ENCODE measurements around the gene BBX.

DNA sequence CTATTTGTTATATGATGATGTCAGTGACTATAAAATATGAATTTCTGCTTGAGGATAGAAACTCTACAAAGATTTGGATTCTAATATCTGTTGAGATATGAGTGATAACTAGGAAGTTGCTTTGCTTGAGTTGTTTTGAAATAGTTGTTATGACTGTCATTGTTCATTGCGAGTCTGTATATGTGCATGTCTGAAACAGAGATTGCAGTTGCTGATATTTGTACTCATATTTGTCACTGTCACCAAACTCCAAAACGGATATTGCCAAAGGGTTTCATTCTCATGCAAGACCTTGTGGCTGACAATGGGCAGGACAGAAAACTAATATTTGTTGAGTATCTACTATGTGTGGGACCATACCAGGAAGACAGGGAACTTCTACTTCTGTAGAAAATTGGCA lies 327.9 kb downstream of the BBX start:
- TF ChIP-seq, protein P1, sequence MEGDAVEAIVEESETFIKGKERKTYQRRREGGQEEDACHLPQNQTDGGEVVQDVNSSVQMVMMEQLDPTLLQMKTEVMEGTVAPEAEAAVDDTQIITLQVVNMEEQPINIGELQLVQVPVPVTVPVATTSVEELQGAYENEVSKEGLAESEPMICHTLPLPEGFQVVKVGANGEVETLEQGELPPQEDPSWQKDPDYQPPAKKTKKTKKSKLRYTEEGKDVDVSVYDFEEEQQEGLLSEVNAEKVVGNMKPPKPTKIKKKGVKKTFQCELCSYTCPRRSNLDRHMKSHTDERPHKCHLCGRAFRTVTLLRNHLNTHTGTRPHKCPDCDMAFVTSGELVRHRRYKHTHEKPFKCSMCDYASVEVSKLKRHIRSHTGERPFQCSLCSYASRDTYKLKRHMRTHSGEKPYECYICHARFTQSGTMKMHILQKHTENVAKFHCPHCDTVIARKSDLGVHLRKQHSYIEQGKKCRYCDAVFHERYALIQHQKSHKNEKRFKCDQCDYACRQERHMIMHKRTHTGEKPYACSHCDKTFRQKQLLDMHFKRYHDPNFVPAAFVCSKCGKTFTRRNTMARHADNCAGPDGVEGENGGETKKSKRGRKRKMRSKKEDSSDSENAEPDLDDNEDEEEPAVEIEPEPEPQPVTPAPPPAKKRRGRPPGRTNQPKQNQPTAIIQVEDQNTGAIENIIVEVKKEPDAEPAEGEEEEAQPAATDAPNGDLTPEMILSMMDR (IDR thresholded peaks at IDR 0.05; ENCODE audit: poor library complexity, severe bottlenecking) = no peak
- TF ChIP-seq RAD21 (conservative IDR thresholded peaks at IDR 0.05) = no peak
- no peak for TF ChIP-seq EP300 (conservative IDR thresholded peaks at IDR 0.05; ENCODE audit: poor library complexity, severe bottlenecking)
- TF ChIP-seq POLR2AphosphoS5 (IDR thresholded peaks at IDR 0.05) = no peak
- TF ChIP-seq SMC3 (conservative IDR thresholded peaks at IDR 0.05; ENCODE audit: poor library complexity) = no peak
- TF ChIP-seq EZH2 (IDR thresholded peaks at IDR 0.05; ENCODE audit: borderline replicate concordance, insufficient read depth, low read length, poor library complexity, severe bottlenecking) = no peak

Measured in neural cell (in vitro differentiated cells).